Measurements from ENCODE around the gene CMIP. TPM values are rescaled to one million over a fixed set of nuclear protein-coding genes. Genes with fewer than 3 reads are reported as not detected.

Gene CMIP
- total RNA-seq, 1 experiment from 2014 or later, result 25.7 TPM

DNA sequence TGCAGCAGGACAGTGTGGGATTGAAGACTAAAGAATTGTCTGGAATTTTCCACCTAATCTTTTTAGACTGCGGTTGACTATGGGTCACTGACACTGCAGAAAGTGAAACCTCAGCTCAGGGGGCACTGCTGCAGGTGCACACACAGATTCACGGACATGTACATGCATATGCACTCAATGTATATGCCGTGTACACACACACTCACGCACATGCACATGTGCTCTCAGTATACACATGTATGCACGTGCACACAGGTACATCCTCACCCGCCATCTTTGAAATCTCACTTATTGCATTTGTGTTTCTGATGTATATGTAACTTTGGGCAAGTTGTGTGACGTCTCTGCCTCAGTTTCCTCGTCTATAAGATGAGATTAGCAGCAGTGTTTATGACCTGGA, 27.3 kb downstream of the CMIP start:
- H3K27ac ChIP-seq (ENCODE audit: low read length), result no peak overlapping the region
- H4K20me1 ChIP-seq (ENCODE audit: low read length), result peaks cover 56% of the 10 kb centered on the region
- no peaks in the 10 kb centered on the region for H3K27me3 ChIP-seq (ENCODE audit: low read length)
- H3K9me2 ChIP-seq (replicated peaks; ENCODE audit: low read length), result no peaks in the 10 kb centered on the region
- H3K4me2 ChIP-seq (ENCODE audit: low read length), result no peak overlapping the region
- intact Hi-C loops (cut with micrococcal nuclease), result no loop called here
- no peak for TF ChIP-seq EZH2phosphoT487 (IDR thresholded peaks at IDR 0.05; ENCODE audit: borderline replicate concordance, low read length)
- TF ChIP-seq, protein P1, sequence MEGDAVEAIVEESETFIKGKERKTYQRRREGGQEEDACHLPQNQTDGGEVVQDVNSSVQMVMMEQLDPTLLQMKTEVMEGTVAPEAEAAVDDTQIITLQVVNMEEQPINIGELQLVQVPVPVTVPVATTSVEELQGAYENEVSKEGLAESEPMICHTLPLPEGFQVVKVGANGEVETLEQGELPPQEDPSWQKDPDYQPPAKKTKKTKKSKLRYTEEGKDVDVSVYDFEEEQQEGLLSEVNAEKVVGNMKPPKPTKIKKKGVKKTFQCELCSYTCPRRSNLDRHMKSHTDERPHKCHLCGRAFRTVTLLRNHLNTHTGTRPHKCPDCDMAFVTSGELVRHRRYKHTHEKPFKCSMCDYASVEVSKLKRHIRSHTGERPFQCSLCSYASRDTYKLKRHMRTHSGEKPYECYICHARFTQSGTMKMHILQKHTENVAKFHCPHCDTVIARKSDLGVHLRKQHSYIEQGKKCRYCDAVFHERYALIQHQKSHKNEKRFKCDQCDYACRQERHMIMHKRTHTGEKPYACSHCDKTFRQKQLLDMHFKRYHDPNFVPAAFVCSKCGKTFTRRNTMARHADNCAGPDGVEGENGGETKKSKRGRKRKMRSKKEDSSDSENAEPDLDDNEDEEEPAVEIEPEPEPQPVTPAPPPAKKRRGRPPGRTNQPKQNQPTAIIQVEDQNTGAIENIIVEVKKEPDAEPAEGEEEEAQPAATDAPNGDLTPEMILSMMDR (conservative IDR thresholded peaks at IDR 0.05; ENCODE audit: low read depth, low read length), result no peak
- no peak for TF ChIP-seq EZH2 (IDR thresholded peaks at IDR 0.05; ENCODE audit: low read length, unreplicated experiment)
- ChIA-PET POLR2A (ENCODE audit: unreplicated experiment) (no interaction called here), CTCF (no interaction called here)
- no peaks in the 10 kb centered on the region for H3K4me1 ChIP-seq (ENCODE audit: insufficient read depth, low read length)
- ATAC-seq, result no peak
- no peak overlapping the region for H2AFZ ChIP-seq (ENCODE audit: low read length)
- no peak for DNase-seq
- H3K9me3 ChIP-seq (ENCODE audit: low read length), result no peaks in the 10 kb centered on the region
- peaks cover 99% of the 10 kb centered on the region for H3K79me2 ChIP-seq (ENCODE audit: low read length)
- H3K4me3 ChIP-seq (ENCODE audit: low read length), result no peak overlapping the region
- no peak overlapping the region for H3K9ac ChIP-seq (ENCODE audit: low read length)
- peaks cover 16% of the 10 kb centered on the region for H3K36me3 ChIP-seq (ENCODE audit: low read depth, low read length)
- BruUV-seq (replicated peaks), result no TSS peak
- H3F3A ChIP-seq (ENCODE audit: low read length, unreplicated experiment), result no peaks in the 10 kb centered on the region

- no peak for DNase-seq
- Histone ChIP-seq H3K4me1 (ENCODE audit: insufficient read depth, low read length) (no peaks in the 10 kb centered on the region), H3K27me3 (ENCODE audit: low read length) (no peaks in the 10 kb centered on the region), H3K9me2 (replicated peaks; ENCODE audit: low read length) (no peaks in the 10 kb centered on the region), H3K36me3 (ENCODE audit: low read depth, low read length) (peaks cover 16% of the 10 kb centered on the region), H3F3A (ENCODE audit: low read length, unreplicated experiment) (no peaks in the 10 kb centered on the region), H3K9ac (ENCODE audit: low read length) (no peak overlapping the region), H4K20me1 (ENCODE audit: low read length) (peaks cover 55% of the 10 kb centered on the region), H3K27ac (ENCODE audit: low read length) (no peak overlapping the region), H3K79me2 (ENCODE audit: low read length) (peaks cover 99% of the 10 kb centered on the region), H3K9me3 (ENCODE audit: low read length) (no peaks in the 10 kb centered on the region), H3K4me2 (ENCODE audit: low read length) (no peak overlapping the region), H2AFZ (ENCODE audit: low read length) (no peak overlapping the region), H3K4me3 (ENCODE audit: low read length) (no peak overlapping the region)
- ChIA-PET CTCF (no interaction called here), POLR2A (ENCODE audit: unreplicated experiment) (no interaction called here)
- intact Hi-C loops (cut with micrococcal nuclease), result no loop called here
- BruUV-seq (replicated peaks), result no TSS peak
- no peak for TF ChIP-seq EZH2 (IDR thresholded peaks at IDR 0.05; ENCODE audit: low read length, unreplicated experiment)
- TF ChIP-seq EZH2phosphoT487 (IDR thresholded peaks at IDR 0.05; ENCODE audit: borderline replicate concordance, low read length), result no peak
- TF ChIP-seq, protein P1 (conservative IDR thresholded peaks at IDR 0.05; ENCODE audit: low read depth, low read length), result no peak
- no peak for ATAC-seq
Observed at GRCh38 chr16:81472391-81472790, 27.8 kb downstream of the CMIP start.

- peaks cover 16% of the 10 kb centered on the region for H3K36me3 ChIP-seq (ENCODE audit: low read depth, low read length)
- H3K27ac ChIP-seq (ENCODE audit: low read length), result no peak overlapping the region
- H3K79me2 ChIP-seq (ENCODE audit: low read length), result peaks cover 99% of the 10 kb centered on the region
- peaks cover 55% of the 10 kb centered on the region for H4K20me1 ChIP-seq (ENCODE audit: low read length)
- no TSS peak for BruUV-seq (replicated peaks)
- DNase-seq (no peak), ATAC-seq (no peak)
- ChIA-PET CTCF (no interaction called here), POLR2A (ENCODE audit: unreplicated experiment) (no interaction called here)
- no peaks in the 10 kb centered on the region for H3F3A ChIP-seq (ENCODE audit: low read length, unreplicated experiment)
- no peaks in the 10 kb centered on the region for H3K9me3 ChIP-seq (ENCODE audit: low read length)
- TF ChIP-seq EZH2 (IDR thresholded peaks at IDR 0.05; ENCODE audit: low read length, unreplicated experiment) (no peak), EZH2phosphoT487 (IDR thresholded peaks at IDR 0.05; ENCODE audit: borderline replicate concordance, low read length) (no peak)
- TF ChIP-seq, protein P1 (conservative IDR thresholded peaks at IDR 0.05; ENCODE audit: low read depth, low read length), result no peak
- H3K4me3 ChIP-seq (ENCODE audit: low read length), result no peak overlapping the region
- no peak overlapping the region for H2AFZ ChIP-seq (ENCODE audit: low read length)
- no peak overlapping the region for H3K9ac ChIP-seq (ENCODE audit: low read length)
- no peaks in the 10 kb centered on the region for H3K27me3 ChIP-seq (ENCODE audit: low read length)
- intact Hi-C loops (cut with micrococcal nuclease), result no loop called here
- H3K9me2 ChIP-seq (replicated peaks; ENCODE audit: low read length), result no peaks in the 10 kb centered on the region
- no peaks in the 10 kb centered on the region for H3K4me1 ChIP-seq (ENCODE audit: insufficient read depth, low read length)
- no peak overlapping the region for H3K4me2 ChIP-seq (ENCODE audit: low read length)
Observed at GRCh38 chr16:81473066-81473488, 28.5 kb downstream of the CMIP start.
